ENCODE data around the gene TNFRSF19.
"Not testable (repeated sequence)": the region's sequence is repeated elsewhere in the genome, so short reads cannot be mapped to it uniquely, and the experiment has no call there.

Gene TNFRSF19

DNA sequence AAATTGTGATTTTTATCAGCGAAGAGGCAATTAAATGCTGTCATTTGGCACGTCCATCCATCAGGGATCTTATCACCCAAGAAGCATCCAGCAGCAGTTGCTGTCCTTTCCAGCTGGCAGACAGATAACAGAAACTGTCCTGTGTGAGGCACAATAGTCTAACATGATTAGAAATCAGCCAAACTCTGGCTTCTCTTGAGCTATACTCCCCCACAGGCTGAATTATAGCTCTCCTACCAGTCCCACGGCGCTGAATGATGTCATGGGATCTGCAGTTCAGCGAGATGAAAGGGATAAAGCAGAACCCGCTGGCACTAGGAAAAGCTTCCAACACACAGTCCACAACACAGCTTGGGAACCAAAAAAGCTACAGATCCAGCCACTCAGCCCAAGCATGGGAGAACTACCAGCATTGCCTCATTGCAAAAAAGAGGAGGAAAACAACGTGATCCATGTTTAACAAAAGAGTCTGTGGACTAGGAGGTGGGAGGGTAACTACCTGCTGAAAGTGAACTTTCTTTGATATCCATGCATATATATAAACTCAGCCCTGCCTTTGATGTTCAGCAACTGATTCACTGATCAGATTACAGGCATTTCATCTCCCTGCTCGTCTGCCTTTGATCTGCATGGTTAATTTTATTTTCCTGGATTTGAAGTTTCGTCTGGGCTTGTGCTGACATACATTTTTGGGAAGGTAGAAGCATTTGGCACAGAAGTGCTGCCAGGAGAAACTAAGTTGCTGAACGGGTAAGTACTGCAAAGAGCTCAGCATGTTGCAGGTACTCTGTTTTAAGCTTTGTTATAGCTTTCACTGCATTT lies at the start of gene TNFRSF19:
Gene TNFRSF19, plus strand, starts transcription at position 314 of the 822 bp plus-strand sequence. CDS start 19,772 bp downstream, outside the sequence.
- no peak for DNase-seq

- DNase-seq, result not testable (repeated sequence)
Measured at GRCh38 chr13:23529926-23530325, 40.3 kb upstream of the TNFRSF19 start.

- no peak for DNase-seq
Measured at GRCh38 chr13:23531446-23531845, 38.8 kb upstream of the TNFRSF19 start.

DNA sequence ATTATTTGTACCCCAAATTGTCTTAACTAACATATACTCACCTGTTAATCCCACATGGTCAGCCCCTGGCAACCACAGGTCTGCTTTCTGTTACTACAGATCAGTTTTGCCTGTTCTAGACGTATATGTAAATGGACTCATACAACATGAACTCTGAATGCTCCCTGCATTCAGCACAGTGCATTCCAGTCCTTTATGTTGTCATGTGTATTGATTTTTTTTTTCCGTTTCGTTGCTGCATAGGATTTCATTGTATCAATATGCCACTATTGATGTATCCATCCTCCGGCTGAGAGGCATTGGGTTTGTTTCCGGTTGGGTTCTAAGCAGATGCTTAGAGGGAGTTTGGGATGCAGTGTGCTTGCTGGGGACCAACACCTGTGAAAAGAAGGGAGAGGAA lies 36.1 kb upstream of the TNFRSF19 start:
- no peak for DNase-seq

DNA sequence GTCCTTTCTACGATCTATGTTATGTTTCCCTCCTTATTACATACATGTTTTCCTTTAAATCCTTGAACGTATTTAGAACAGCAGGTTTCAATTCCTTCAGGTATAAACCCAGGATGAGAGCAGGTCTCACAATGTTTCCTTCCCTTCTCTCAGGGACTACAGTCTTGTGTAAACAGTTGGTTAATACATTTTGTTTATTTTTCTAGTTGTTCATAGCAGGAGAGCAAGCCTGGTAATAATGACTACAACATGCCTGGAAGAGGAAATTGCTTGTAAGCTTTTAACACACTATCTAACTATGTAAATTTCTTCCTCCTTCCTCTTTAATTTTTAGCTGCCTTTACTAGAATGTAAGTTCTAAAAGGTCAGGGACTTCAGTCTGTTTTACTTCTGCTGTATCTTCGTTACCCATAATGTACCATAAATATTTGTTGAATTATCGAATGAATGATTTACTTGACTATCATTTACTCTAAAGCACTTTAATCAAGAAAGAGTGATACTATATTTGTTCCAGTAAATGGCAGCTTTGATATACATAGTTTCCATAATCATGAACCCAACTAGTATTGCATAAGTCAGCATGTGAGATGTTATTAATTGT lies 28.9 kb upstream of the TNFRSF19 start:
- no peak for DNase-seq

DNA sequence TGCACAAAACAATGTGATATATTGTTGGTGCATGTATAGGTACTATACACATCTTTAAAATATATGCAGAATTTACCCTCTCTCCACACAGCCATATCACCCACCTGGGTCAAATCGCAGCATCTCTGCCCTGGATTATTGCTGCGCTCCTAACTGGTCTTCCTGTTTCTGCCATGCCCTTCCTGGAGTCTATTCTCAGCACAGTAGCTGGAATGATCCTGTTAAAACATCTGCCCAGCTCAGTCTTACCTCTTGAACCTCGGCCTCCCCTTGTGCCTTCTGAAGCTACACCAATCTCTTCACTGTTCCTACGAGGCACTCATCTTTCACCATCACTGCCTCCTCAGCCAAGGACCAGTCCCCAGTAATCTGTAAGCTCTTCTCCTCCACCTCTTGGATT lies 25.5 kb upstream of the TNFRSF19 start:
- no peak for DNase-seq

DNA sequence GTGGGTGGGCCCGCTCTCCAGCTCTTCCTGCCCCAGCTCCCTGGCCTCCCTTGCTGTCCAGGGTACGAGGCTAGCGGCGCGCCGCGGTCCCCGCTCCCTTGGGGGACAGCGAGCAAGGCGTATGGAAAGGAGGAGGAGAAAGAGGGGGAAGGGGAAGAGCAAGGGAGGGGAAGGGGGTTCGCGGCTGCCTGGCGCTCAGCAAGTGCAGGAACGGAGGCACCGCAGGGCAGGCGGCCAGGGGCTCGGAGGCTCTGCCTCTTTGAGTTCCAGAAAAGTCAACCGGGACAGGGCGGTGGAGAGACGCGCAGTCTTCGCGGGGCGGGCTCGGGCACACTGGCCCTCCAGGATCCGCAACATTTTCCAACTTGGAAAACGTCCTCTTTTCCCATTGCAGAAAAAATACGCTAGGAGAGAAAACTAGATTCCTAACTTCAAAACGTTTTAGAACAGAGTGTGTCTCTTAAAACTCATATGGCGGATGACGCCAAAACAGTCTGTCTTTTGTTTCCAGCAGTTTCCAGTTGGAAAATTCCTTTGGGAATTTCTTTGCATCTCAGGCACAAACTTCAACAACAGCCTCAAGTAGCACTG lies 23.1 kb upstream of the TNFRSF19 start:
- no peak for DNase-seq

- no peak for DNase-seq
Measured at GRCh38 chr13:23549724-23550123, 20.5 kb upstream of the TNFRSF19 start.

- no peak for DNase-seq
Measured at GRCh38 chr13:23550163-23550562, 20.0 kb upstream of the TNFRSF19 start.

DNA sequence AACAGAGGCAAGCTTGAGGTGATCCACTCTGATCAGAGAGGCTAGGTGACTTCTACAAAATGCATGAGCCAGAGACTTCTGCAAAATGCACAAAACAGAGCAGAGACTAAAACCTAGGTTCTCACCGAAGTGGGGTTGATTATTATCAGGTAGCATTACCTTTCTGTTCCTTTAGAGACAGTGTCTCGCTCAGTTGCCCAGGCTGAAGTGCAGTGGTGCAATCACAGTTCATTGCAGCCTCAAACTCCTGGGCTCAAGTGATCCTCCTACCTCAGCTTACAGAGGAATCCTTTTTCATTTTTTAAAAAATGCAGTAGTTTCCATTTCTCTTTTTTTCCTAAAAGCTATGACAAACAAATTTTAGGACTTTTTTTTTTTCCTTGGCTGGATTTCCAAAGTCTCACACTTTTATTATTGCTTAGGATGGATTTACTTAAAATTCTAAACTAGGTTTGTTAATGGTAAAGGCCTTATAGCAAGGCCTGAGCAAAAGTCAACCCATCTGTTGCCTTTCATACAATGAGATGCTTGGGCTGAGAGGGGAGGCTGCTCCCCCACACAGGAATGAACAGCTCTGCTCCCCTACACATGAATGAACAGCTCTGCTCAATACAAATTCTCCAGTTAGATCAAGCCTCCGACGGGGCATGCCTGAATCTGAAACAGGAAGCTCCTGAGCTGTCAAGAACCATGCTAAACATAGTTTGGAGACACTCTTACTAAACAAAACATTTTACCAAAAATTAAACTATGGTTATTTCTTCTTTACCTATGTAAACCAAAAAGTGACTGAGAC lies 18.8 kb upstream of the TNFRSF19 start:
- no peak for DNase-seq

- no peak for DNase-seq
Measured at GRCh38 chr13:23552171-23552570, 18.0 kb upstream of the TNFRSF19 start.

GRCh38 chr13:23552661-23553060 lies 17.6 kb upstream of the TNFRSF19 start:
- DNase-seq, result no peak

DNA sequence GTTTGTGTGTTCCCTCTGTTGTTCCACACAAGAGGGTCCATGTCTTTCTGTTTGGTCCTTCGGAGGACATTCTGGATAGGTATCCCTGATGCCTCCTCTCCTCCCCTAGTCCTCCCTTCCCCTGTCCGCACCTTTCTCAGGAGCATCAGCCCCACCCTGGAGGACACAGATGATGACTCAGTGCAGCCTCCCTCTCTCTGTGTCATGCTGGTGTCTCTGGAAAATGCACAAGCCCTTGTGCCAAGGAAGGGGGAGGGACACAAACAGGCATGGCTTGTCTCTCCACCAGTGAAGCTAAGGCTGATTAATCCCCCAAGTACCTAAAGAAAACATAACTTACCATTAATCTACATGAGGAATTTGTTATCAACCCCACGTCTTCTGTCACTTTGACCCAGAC lies 16.2 kb upstream of the TNFRSF19 start:
- DNase-seq, result no peak

DNA sequence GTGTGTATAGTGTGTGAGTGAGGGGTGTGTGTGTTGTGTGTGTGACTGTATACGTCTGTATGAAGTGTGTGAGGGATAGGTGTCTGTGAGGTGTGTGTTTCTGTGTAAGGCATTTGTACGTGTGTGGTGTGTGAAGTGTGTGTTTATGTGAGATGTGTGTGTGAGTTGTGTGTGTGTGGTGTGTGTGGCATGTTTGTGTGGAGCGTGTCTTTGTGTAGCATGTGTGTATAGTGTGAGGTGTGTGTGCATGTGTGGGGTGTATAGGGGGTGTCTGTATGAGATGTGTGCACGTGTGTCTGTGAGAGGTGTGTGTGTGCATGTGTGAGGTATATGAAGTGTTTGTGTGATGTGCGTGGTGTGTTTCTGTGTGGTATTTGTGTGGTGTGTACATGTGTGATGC lies 13.2 kb upstream of the TNFRSF19 start:
- DNase-seq, result no peak

GRCh38 chr13:23557733-23558132 lies 12.5 kb upstream of the TNFRSF19 start:
- no peak for DNase-seq

DNA sequence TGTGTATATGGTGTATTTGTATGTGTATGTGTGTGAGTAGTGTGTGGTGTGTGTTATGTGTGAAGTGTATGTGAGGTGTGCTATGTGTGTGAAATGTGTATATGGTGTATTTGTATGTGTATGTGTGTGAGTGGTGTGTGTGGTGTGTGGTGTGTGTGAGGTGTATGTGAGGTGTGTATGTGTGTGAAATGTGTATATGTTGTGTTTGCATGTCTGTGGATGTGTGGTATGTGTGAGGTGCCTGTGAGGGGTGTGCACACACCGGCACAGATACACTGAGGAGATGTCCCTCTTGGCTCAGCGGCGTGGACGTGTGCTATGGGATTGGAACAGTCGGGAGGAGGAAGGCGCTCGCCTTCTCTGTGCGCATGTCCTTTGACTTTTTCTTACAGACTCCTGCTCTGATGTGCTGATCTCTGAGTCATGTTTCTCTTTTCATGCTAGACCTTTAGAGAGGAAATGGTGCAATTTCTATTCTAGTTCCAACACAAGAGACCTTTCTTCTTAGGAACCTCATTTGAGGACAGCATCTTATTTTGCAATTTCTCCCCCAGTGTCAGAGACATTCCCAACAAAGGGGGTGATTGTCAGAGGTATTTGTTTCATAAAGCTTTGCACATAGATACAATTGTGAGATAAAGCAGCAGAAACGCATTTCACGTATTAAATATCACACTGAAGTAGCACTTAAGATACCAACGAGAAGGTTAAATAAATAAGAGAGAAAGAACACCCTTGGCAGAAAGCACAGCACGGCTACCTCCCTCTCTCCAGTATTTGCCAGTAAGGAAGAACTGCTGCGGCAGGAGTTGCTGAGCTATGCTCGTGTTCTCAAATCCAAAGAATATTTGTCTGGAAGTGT lies 11.3 kb upstream of the TNFRSF19 start:
- no peak for DNase-seq

- no peak for DNase-seq
Measured at GRCh38 chr13:23560571-23561089, 9.6 kb upstream of the TNFRSF19 start.

- DNase-seq, result no peak
Measured at GRCh38 chr13:23561261-23561660, 9.0 kb upstream of the TNFRSF19 start.

DNA sequence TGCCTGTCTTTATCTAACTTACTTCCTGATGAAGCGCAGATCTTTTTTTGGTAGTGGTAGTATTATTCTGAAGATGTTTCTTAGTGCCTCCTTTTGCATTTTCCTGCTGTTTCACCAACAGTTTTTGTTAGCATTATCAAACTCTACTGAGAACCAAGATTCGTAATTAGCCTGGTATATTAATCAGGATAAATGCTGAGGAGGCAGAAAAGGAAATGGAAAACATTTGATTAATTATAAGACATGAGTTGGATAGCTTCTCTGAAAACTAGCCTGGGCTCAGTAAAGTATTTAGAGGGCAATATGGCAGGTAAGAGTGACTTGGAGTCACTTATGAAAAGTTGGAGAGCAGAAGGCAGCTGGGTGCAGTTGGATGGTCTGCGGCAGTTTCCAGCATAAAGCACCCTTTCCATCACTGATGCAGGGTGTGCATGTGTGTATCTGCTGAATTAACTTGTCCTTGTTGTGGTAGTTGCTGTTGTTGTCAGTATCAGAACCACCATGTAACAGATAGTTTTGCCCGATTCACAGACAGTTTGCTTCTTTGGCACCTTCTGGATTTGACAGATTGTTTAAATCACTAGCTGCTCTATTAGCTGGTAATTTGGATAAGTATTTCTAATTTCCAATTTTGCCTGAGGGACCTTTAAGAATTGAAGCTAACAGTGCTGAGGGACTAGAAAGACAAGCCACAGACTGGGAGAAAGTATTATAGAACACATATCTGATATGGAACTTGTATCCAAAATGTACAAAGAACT lies 6.9 kb upstream of the TNFRSF19 start:
- no peak for DNase-seq

DNA sequence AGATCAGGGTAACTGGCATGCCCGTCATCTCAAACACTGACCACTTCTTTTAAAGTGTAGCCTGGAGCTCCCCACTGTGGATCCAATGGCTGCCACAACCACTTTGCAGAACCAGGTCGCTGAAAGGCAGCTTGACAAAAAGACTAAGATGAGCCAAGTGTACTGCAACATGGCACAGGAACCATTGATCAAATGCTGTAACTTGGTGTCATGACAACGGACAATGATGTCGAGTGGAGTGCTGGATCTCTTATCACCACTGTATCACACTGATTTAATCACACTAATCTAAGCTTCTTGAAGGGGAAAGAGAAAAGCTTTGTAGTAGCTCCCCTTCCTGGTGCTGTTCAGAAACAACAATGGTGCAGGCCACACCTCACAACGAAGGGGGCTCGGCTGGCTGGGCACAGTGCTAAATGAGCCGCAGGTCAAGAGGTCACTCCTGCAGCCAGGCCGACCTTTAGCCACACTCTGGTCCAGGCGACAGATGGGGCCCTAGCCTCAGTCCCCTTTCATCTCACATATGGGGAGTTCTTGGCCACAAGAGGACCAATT lies 2.2 kb upstream of the TNFRSF19 start:
- DNase-seq, result no peak

- no peak for DNase-seq
Measured at GRCh38 chr13:23570921-23571315, 706 bp downstream of the TNFRSF19 start.

Data from NCI-H1105 (cell line).